Prostate gland (tissue), 2 donors: ENCODE measurements around the gene INPP4B.

Experiments used
- CTCF ChIP-seq, 4 experiments: fragments of 200-600 bp in 2 of 4; fragments of 450-650 bp in 2 of 4; sonication (generic) in 2 of 4; IDR thresholded peaks; 1 replicate in 3 of 4; 2 replicates in 1 of 4; pipeline ENCODE4 v1.5.1; 2016 to 2019; ENCODE audit warnings: antibody characterized with exemption in 4 of 4, mild to moderate bottlenecking in 2 of 4, moderate library complexity in 2 of 4
- POLR2AphosphoS5 ChIP-seq: sonication (generic); formaldehyde crosslinking; IDR thresholded peaks from one replicate; pipeline ENCODE4 v1.6.1; 2017; ENCODE audit warnings: antibody characterized with exemption

- TF ChIP-seq POLR2AphosphoS5 (no peak), CTCF (IDR thresholded peaks at IDR 0.05) (no peak)
Observed at GRCh38 chr4:142408003-142408441, 438.1 kb downstream of the INPP4B start.
